Endometrium (tissue), 2 donors: ENCODE data around the gene CHAD.

Experiments used
- FAIRE-seq: peaks from 2 replicates; lab custom pipeline; 2012; peaks lifted over from hg19 to GRCh38; lab: Jason Lieb, UNC
- donor health status: control.
- donor health status: control.

The CHAD gene, protein sequence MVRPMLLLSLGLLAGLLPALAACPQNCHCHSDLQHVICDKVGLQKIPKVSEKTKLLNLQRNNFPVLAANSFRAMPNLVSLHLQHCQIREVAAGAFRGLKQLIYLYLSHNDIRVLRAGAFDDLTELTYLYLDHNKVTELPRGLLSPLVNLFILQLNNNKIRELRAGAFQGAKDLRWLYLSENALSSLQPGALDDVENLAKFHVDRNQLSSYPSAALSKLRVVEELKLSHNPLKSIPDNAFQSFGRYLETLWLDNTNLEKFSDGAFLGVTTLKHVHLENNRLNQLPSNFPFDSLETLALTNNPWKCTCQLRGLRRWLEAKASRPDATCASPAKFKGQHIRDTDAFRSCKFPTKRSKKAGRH

DNA sequence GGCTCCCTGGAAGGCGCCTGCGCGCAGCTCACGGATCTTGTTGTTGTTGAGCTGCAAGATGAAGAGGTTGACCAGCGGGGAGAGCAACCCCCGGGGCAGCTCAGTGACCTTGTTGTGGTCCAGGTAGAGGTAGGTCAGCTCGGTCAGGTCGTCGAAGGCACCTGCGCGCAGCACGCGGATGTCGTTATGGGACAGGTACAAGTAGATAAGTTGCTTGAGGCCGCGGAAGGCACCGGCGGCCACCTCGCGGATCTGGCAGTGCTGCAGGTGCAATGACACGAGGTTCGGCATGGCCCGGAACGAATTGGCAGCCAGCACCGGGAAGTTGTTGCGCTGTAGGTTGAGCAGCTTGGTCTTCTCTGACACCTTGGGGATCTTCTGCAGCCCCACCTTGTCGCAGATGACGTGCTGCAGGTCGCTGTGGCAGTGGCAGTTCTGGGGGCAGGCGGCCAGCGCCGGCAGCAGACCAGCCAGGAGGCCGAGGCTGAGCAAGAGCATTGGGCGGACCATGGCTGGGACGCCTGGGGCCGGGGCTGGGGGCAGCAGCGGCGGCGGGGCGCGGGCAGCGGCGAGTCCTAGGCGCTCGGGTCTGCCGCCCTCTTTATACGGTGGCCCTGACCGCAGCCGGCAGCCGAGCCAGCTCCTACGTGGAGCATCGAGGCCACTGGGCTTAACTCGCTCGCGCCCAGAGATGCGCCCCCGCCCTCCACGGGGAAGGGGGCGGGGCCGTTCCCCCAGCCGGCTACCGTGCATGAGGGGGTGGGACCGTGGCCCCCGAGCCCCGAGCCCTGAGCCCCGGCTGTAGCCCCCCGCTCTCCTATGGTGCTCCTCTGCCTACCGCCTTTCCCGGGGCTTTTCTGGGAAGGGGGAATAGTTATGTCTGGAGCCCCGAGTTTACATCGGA lies at the start of gene CHAD:
TSS of gene CHAD (minus strand) at position 577 of the 904 bp plus-strand sequence. CDS start at position 510, 67 bp downstream.
- no peak for FAIRE-seq

DNA sequence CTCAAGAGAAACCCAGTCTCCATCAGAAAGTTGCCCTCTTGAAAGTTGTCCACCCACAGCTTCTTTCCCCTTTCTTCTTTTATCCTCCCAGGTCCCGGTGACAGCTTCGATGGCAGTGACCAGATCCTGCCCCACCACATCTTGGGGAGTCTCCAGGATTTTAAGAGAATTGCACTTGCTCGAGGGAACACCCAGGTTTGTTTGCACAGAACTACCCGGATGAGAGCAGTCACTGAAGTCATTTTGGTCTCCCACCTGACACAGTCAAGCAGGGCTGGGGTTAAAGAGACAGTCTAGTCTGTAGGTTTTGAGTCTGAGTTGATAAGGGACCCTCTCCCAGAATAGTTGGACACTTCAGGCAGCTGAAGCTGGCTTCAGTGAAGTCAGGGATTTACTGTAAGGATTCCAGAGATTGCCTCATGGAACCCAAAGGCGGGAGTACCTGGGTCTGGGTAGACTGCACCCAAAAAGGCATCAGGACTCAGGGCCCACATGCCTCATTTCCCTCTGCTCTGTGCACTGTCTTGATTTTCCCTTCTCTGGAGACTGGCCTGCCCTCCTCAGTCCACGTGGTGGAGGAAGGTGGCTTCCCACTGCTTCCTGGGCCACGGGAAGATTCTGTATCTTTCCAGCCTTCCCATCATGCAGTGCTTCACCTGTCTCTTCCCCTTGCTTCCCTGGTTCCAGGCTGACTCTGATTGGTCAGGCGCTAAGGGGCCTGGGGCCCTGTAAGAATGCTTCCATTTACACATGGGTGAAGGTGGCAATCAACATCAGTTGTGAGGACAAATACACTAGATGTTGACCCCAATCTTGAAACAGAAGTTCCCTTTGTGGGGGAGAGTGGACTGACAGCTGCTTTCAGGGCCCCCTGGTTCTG lies 49.1 kb upstream of the CHAD start:
- no peak for FAIRE-seq

GRCh38 chr17:50517011-50517410 lies 48.3 kb upstream of the CHAD start:
- no peak for FAIRE-seq

GRCh38 chr17:50514936-50515702 lies 46.4 kb upstream of the CHAD start:
- FAIRE-seq, result no peak

- FAIRE-seq, result no peak
These were observed 45.7 kb upstream of the CHAD start for GRCh38 chr17:50514388-50514787.

DNA sequence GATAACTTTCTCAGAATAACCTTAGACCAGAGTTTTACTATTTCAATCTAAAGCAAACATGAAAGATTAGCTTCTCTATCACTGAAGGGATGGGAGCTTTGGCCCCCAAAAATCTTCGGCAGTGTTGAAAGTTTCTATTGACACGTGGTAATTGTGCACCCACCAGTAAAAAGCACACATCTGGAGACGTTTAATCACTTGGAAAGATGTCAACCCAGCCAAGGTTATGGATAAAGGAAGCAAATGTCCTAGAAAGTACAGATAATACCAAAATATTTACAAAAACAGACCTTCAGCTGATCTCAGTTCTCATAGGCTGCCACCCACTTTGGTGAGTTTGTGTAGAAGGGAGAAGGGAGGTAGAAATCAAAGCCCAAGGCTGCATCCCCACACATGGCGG lies 44.8 kb upstream of the CHAD start:
- FAIRE-seq, result peak; percentile 86

DNA sequence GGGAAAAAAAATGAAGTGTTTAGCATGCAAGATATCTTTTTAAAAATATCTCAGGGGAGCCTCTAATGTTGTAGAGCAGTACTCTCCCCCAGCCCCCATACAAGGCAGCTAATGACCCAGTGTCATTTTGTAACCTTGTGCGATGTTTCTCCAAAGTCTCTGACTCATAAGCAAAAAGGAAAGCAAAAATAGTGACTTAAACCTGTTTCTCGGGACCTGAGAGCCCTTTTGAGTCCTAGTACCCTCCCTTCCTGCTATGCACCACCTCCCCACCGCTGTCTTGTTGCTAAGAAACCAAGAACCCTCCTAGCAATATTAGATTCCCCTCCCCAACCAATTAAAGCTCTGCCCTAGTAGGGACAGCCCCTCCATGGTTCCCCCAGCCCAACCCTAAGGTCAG lies 42.4 kb upstream of the CHAD start:
- no peak for FAIRE-seq

GRCh38 chr17:50508573-50509460 lies 40.1 kb upstream of the CHAD start:
- FAIRE-seq, result no peak

- FAIRE-seq, result no peak
These were observed 39.3 kb upstream of the CHAD start, which contains the start of gene MYCBPAP for GRCh38 chr17:50507871-50508572. Gene MYCBPAP, plus strand, starts transcription at chr17:50508439. Its CDS starts 236 bp downstream, at chr17:50508675.

- FAIRE-seq, result no peak
These were observed 37.6 kb upstream of the CHAD start for GRCh38 chr17:50506298-50506697.

GRCh38 chr17:50505591-50506130 lies 37.0 kb upstream of the CHAD start:
- FAIRE-seq, result no peak

- no peak for FAIRE-seq
These were observed 33.8 kb upstream of the CHAD start for GRCh38 chr17:50502301-50502990.

GRCh38 chr17:50501054-50501453 lies 32.4 kb upstream of the CHAD start:
- FAIRE-seq, result peak; percentile 41

DNA sequence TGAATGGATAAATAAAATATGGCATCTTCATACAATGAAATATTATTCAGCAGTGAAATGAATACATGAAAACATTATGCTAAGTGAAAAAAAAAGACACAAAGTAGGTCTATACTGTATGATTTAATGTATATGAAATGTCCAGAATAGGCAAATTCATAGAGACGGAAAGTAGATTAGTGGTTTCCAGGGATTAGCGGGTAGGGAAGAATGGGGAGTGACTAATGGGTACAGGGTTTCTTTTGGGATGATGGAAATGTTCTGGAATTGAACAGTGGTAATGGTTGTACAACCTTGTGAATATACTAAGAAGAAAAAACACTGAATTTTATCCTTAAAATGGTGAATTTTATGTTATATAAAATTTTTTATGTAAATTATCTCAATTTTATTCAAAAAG lies 31.0 kb upstream of the CHAD start:
- FAIRE-seq, result no peak

GRCh38 chr17:50499270-50499669 lies 30.6 kb upstream of the CHAD start:
- no peak for FAIRE-seq

GRCh38 chr17:50498021-50498874 lies 29.6 kb upstream of the CHAD start:
- no peak for FAIRE-seq

- no peak for FAIRE-seq
These were observed 27.2 kb upstream of the CHAD start for GRCh38 chr17:50495918-50496317.
